Retinal pigment epithelial cell (primary cell): ENCODE measurements around the gene ST14.
"Not testable (repeated sequence)": the region's sequence is repeated elsewhere in the genome, so short reads cannot be mapped to it uniquely, and the experiment has no call there.

ENCODE experiments used
- DNase-seq: peaks from one replicate; pipeline ENCODE4 v3.0.0-alpha.2; 2010; ENCODE audit warnings: low read depth
- H3K4me3 ChIP-seq: 2 replicates; pipeline ENCODE4 v1.5.1; 2011; ENCODE audit warnings: mild to moderate bottlenecking, low read length, control low read depth, moderate library complexity
- CTCF ChIP-seq: conservative IDR thresholded peaks from 2 replicates; pipeline ENCODE4 v1.5.1; 2011; ENCODE audit warnings: low read depth, low read length, control low read depth, inconsistent platforms

ST14 gene

GRCh38 chr11:130164221-130164570 is 4.6 kb downstream of the ST14 start:
- no peak for TF ChIP-seq CTCF
- H3K4me3 ChIP-seq, result no peak overlapping the region
- DNase-seq, result no peak

- H3K4me3 ChIP-seq, result no peak overlapping the region
- TF ChIP-seq CTCF, result no peak
- no peak for DNase-seq
Observed at GRCh38 chr11:130165601-130166456, 6.2 kb downstream of the ST14 start.

GRCh38 chr11:130166457-130166784 is 6.8 kb downstream of the ST14 start:
- no peak for TF ChIP-seq CTCF
- no peak overlapping the region for H3K4me3 ChIP-seq
- DNase-seq, result peak; percentile 87

GRCh38 chr11:130167146-130167545 is 7.6 kb downstream of the ST14 start:
- TF ChIP-seq CTCF, result no peak
- no peak overlapping the region for H3K4me3 ChIP-seq
- no peak for DNase-seq

GRCh38 chr11:130168105-130168504 is 8.5 kb downstream of the ST14 start:
- H3K4me3 ChIP-seq, result no peak overlapping the region
- no peak for TF ChIP-seq CTCF
- DNase-seq, result no peak

GRCh38 chr11:130170345-130170744 is 10.8 kb downstream of the ST14 start:
- H3K4me3 ChIP-seq, result no peak overlapping the region
- no peak for TF ChIP-seq CTCF
- no peak for DNase-seq

- no peak for DNase-seq
- no peak overlapping the region for H3K4me3 ChIP-seq
- no peak for TF ChIP-seq CTCF
Observed at GRCh38 chr11:130171534-130171933, 12.0 kb downstream of the ST14 start.

GRCh38 chr11:130172001-130172400 is 12.4 kb downstream of the ST14 start:
- H3K4me3 ChIP-seq, DNase-seq: not testable (repeated sequence)
